ENCODE measurements around the gene LTA4H. TPM values are rescaled to one million over a fixed set of nuclear protein-coding genes. Genes with fewer than 3 reads are reported as not detected.

Gene LTA4H
- total and polyA plus RNA-seq, 2 experiments from 2014 or later, result 46.2 to 62.9 TPM

- no peak overlapping the region for H3K4me3 ChIP-seq
- no peaks in the 10 kb centered on the region for H3K9me3 ChIP-seq (ENCODE audit: low read depth)
- H3K79me2 ChIP-seq (ENCODE audit: insufficient read depth), result no peaks in the 10 kb centered on the region
- no peak overlapping the region for H3K4me2 ChIP-seq (ENCODE audit: unreplicated experiment)
- H3K9ac ChIP-seq, result no peak overlapping the region
- no peaks in the 10 kb centered on the region for H4K20me1 ChIP-seq (ENCODE audit: insufficient read depth)
- H3K36me3 ChIP-seq (ENCODE audit: low read depth), result no peaks in the 10 kb centered on the region
- TF ChIP-seq EZH2phosphoT487 (IDR thresholded peaks at IDR 0.05; ENCODE audit: insufficient read depth, low read depth) (no peak), EZH2 (IDR thresholded peaks at IDR 0.05; ENCODE audit: insufficient read depth, poor library complexity, severe bottlenecking) (no peak)
- no peaks in the 10 kb centered on the region for H3F3A ChIP-seq (ENCODE audit: insufficient read depth)
- in situ Hi-C loops (cut with MboI), result no loop called here
- WGBS, 2 experiments (ENCODE audit: low coverage in 1 of 2, low lambda C conversion rate in 2 of 2, missing lambda C conversion rate in 2 of 2), result 93 to 96% methylated on average over 4 of the region's 4 CpGs
- H3K27me3 ChIP-seq (replicated peaks; ENCODE audit: insufficient read depth), result no peaks in the 10 kb centered on the region
- no peaks in the 10 kb centered on the region for H3K4me1 ChIP-seq (ENCODE audit: insufficient read depth)
- no peak for DNase-seq
- H3K9me2 ChIP-seq (ENCODE audit: insufficient read depth), result no peaks in the 10 kb centered on the region
- H2AFZ ChIP-seq, result no peak overlapping the region
- no peak overlapping the region for H3K27ac ChIP-seq
Measured at GRCh38 chr12:96054244-96054610, 18.8 kb upstream of the LTA4H start.

DNA sequence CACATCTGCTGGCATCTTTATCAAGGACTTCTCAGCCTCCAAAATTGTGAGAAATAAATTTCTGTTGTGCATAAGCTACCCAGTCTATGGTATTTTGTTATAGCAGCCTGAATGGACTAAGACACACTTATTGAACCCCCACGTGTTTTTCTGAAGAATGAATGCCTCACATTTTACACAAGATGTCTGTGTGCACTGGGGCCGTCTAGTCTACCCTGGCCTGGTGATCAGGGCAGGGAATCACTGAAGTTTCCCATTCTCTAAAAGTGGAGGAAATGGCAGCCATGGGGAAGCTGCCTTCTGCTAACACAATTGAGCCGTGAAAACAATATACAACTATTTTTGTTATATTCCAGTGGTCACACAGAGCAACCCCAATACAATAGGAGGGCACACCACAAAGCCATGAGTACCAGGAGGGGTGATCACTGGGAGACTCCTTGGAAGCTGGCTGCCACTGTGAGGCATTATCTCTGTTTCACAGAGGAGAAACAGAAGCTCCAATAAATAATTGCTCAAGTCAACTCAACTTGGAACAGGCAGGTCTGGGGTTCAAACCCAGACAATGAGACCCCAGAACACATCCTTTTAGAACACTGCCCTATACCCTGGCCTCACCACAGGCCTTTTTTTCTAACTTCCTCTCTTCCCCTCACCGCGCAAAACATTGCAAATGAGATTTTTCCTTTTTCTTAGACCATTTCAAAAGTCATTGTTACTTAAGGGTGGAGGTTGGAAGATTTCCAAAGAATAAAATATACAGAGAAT, 18.3 kb upstream of the LTA4H start:
- no peaks in the 10 kb centered on the region for H3K36me3 ChIP-seq (ENCODE audit: low read depth)
- no peaks in the 10 kb centered on the region for H3K9me2 ChIP-seq (ENCODE audit: insufficient read depth)
- TF ChIP-seq EZH2phosphoT487 (IDR thresholded peaks at IDR 0.05; ENCODE audit: insufficient read depth, low read depth) (no peak), EZH2 (IDR thresholded peaks at IDR 0.05; ENCODE audit: insufficient read depth, poor library complexity, severe bottlenecking) (no peak)
- no peak overlapping the region for H3K4me2 ChIP-seq (ENCODE audit: unreplicated experiment)
- no peaks in the 10 kb centered on the region for H3K4me1 ChIP-seq (ENCODE audit: insufficient read depth)
- H3K4me3 ChIP-seq, result no peak overlapping the region
- in situ Hi-C loops (cut with MboI), result no loop called here
- H3K9ac ChIP-seq, result no peak overlapping the region
- no peaks in the 10 kb centered on the region for H3K27me3 ChIP-seq (replicated peaks; ENCODE audit: insufficient read depth)
- no peaks in the 10 kb centered on the region for H3F3A ChIP-seq (ENCODE audit: insufficient read depth)
- DNase-seq, result no peak
- WGBS, 2 experiments (ENCODE audit: low coverage in 1 of 2, low lambda C conversion rate in 2 of 2, missing lambda C conversion rate in 2 of 2), result 90 to 94% methylated on average over 5 of the region's 5 CpGs
- no peak overlapping the region for H2AFZ ChIP-seq
- H3K79me2 ChIP-seq (ENCODE audit: insufficient read depth), result no peaks in the 10 kb centered on the region
- H3K27ac ChIP-seq, result no peak overlapping the region
- H4K20me1 ChIP-seq (ENCODE audit: insufficient read depth), result no peaks in the 10 kb centered on the region
- H3K9me3 ChIP-seq (ENCODE audit: low read depth), result no peaks in the 10 kb centered on the region

DNA sequence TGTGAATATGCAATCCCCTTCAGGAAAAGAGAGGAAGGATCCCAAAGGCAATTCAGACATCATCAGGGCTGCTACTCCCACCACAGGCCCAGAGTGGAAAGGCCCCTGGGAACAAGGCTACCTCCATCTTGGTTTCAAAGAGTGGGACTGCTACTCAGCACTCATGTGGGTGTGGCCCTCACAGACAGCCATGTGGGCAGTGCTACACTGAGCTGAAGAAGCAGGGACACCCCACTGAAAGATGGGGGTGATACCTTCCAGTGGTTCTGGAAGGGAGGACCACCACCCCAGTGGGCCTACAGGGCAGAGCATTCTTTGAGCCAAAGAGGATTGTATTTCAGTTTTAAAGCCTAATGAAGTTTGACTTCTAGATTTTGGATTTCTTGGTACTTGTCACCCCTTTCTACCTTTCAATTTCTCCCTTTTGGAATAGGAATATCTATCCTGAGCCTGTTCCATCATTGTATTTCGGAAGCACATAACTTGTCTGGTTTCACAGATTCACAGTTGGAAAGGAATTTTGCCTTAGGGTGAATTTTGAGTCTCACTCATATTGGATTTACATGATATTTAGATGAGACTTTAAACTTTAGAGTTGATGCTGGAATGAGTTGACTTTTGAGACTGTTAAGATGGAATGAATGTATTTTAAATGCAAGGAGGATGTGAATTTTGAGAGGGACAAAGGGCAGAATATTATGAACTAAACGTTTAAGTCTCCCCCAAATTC, 16.5 kb upstream of the LTA4H start:
- Histone ChIP-seq H3K36me3 (ENCODE audit: low read depth) (no peaks in the 10 kb centered on the region), H3K4me1 (ENCODE audit: insufficient read depth) (0 out of 2 replicates have a peak, but pooled peaks cover 5% of the 10 kb centered on the region), H3K4me2 (ENCODE audit: unreplicated experiment) (no peak overlapping the region), H3K9me3 (ENCODE audit: low read depth) (no peaks in the 10 kb centered on the region), H3K27me3 (replicated peaks; ENCODE audit: insufficient read depth) (no peaks in the 10 kb centered on the region), H3F3A (ENCODE audit: insufficient read depth) (peaks cover 9% of the 10 kb centered on the region), H3K4me3 (no peak overlapping the region), H3K9ac (no peak overlapping the region), H3K9me2 (ENCODE audit: insufficient read depth) (no peaks in the 10 kb centered on the region), H4K20me1 (ENCODE audit: insufficient read depth) (no peaks in the 10 kb centered on the region), H2AFZ (no peak overlapping the region), H3K79me2 (ENCODE audit: insufficient read depth) (no peaks in the 10 kb centered on the region), H3K27ac (no peak overlapping the region)
- 78 to 82% methylated on average over 2 of the region's 2 CpGs for WGBS, 2 experiments (ENCODE audit: low coverage in 1 of 2, low lambda C conversion rate in 2 of 2, missing lambda C conversion rate in 2 of 2)
- in situ Hi-C loops (cut with MboI), result no loop called here
- TF ChIP-seq EZH2 (IDR thresholded peaks at IDR 0.05; ENCODE audit: insufficient read depth, poor library complexity, severe bottlenecking), result no peak
- no peak for TF ChIP-seq EZH2phosphoT487 (IDR thresholded peaks at IDR 0.05; ENCODE audit: insufficient read depth, low read depth)
- DNase-seq, result no peak

- Histone ChIP-seq H4K20me1 (ENCODE audit: insufficient read depth) (no peaks in the 10 kb centered on the region), H3K9me2 (ENCODE audit: insufficient read depth) (no peaks in the 10 kb centered on the region), H3K27ac (no peak overlapping the region), H2AFZ (no peak overlapping the region), H3K4me1 (ENCODE audit: insufficient read depth) (0 out of 2 replicates have a peak, but pooled peaks cover 5% of the 10 kb centered on the region), H3K27me3 (replicated peaks; ENCODE audit: insufficient read depth) (no peaks in the 10 kb centered on the region), H3K9ac (no peak overlapping the region), H3K4me3 (no peak overlapping the region), H3K36me3 (ENCODE audit: low read depth) (no peaks in the 10 kb centered on the region), H3F3A (ENCODE audit: insufficient read depth) (peaks cover 9% of the 10 kb centered on the region), H3K4me2 (ENCODE audit: unreplicated experiment) (no peak overlapping the region), H3K79me2 (ENCODE audit: insufficient read depth) (no peaks in the 10 kb centered on the region), H3K9me3 (ENCODE audit: low read depth) (no peaks in the 10 kb centered on the region)
- in situ Hi-C loops (cut with MboI), result no loop called here
- no peak for TF ChIP-seq EZH2 (IDR thresholded peaks at IDR 0.05; ENCODE audit: insufficient read depth, poor library complexity, severe bottlenecking)
- TF ChIP-seq EZH2phosphoT487 (IDR thresholded peaks at IDR 0.05; ENCODE audit: insufficient read depth, low read depth), result no peak
- DNase-seq, result no peak
- WGBS, 2 experiments (ENCODE audit: low coverage in 1 of 2, low lambda C conversion rate in 2 of 2, missing lambda C conversion rate in 2 of 2), result 39 to 42% methylated on average over 2 of the region's 2 CpGs
Measured at GRCh38 chr12:96050139-96050538, 14.8 kb upstream of the LTA4H start.
